Gastrocnemius medialis (tissue), 4 donors: ENCODE data around the gene UAP1L1. TPM values are rescaled to one million over a fixed set of nuclear protein-coding genes. Genes with fewer than 3 reads are reported as not detected.

Source experiments
- ATAC-seq, 2 donors: fragments of 150-250 bp; one replicate each; pipeline ENCODE4 v1.9.1; 2016
- DNase-seq, 2 donors: peaks; one replicate each; pipeline ENCODE4 v3.0.0-alpha.2; 2019
- H3K27ac ChIP-seq, 4 donors: fragments of 200-600 bp; sonication (generic); 1 replicate in 1 of 4; 2 replicates in 3 of 4; pipeline ENCODE4 v1.5.1; 2016 to 2018; ENCODE audit warnings: mild to moderate bottlenecking in 2 of 4, moderate library complexity in 1 of 4
- H3K27me3 ChIP-seq, 3 donors: fragments of 200-600 bp; sonication (generic) in 2 of 3; 1 replicate in 1 of 3; 2 replicates in 2 of 3; pipeline versions ENCODE4 v1.5.1 to v1.6.0; 2016 to 2019; ENCODE audit warnings: mild to moderate bottlenecking in 1 of 3, moderate library complexity in 1 of 3
- H3K36me3 ChIP-seq, 2 donors: fragments of 200-600 bp; sonication (generic) in 1 of 2; one replicate each; pipeline ENCODE4 v1.5.1; 2017 to 2018
- H3K4me1 ChIP-seq, 2 donors: fragments of 200-600 bp; sonication (generic) in 1 of 2; one replicate each; pipeline ENCODE4 v1.5.1; 2016 to 2017; ENCODE audit warnings: mild to moderate bottlenecking in 2 of 2
- H3K4me3 ChIP-seq, 4 donors: fragments of 200-600 bp; sonication (generic) in 3 of 4; 1 replicate in 1 of 4; 2 replicates in 3 of 4; pipeline ENCODE4 v1.5.1; 2016 to 2019; ENCODE audit warnings: mild to moderate bottlenecking in 2 of 4
- H3K9me3 ChIP-seq, 3 donors: fragments of 200-600 bp; sonication (generic) in 2 of 3; 1 replicate in 1 of 3; 2 replicates in 2 of 3; pipeline ENCODE4 v1.5.1; 2016 to 2019
- CTCF ChIP-seq, 5 experiments: fragments of 450-650 bp in 3 of 5; fragments of 200-600 bp in 2 of 5; sonication (generic) in 2 of 5; IDR thresholded peaks in 4 of 5; conservative IDR thresholded peaks in 1 of 5; 1 replicate in 4 of 5; 2 replicates in 1 of 5; pipeline ENCODE4 v1.5.1; 2016 to 2019; ENCODE audit warnings: antibody characterized with exemption in 5 of 5, mild to moderate bottlenecking in 3 of 5, moderate library complexity in 3 of 5
- POLR2A ChIP-seq, 2 donors: fragments of 450-650 bp; IDR thresholded peaks; one replicate each; pipeline ENCODE4 v1.6.1; 2017; ENCODE audit warnings: antibody characterized with exemption in 2 of 2, mild to moderate bottlenecking in 2 of 2, moderate library complexity in 2 of 2
- in situ Hi-C, 4 donors: fragments of 200-750 bp; cut with MboI; loops; one replicate each; pipeline versions ENCODE4 v1.15.0 to v1.8.0; 2017; ENCODE audit warnings: low sequenced_read_pairs in 4 of 4
- intact Hi-C: fragments of 100-400 bp; cut with DNase I; formaldehyde crosslinking; loops from one replicate; pipeline ENCODE4 v1.15.1; 2023; ENCODE audit warnings: low total_unique reads
- total RNA-seq, 4 donors: library from RNA; depleted of rRNA; stranded (reverse); fragments of >200 nt; gene quantifications; one replicate each; pipeline versions ENCODE4 v1.1.0 to v1.2.3, GENCODE V29; 2016

UAP1L1 gene
- total RNA-seq, 4 donors from 2014 or later, result 0.49 to 2.5 (median 1.5) TPM

GRCh38 chr9:137085920-137086530 lies 8.7 kb downstream of the UAP1L1 start:
- H3K36me3 ChIP-seq, result peaks cover 0 to 5% of the 10 kb centered on the region in 2 donors
- TF ChIP-seq POLR2A (IDR thresholded peaks at IDR 0.05) (no peak), CTCF (IDR thresholded peaks at IDR 0.05 in 4 of 5, conservative IDR thresholded peaks at IDR 0.05 in 1 of 5) (no peak)
- DNase-seq, result peak in 1 of 2 donors; percentile 40
- peak in 1 of 2 donors; percentile 31 for ATAC-seq
- no peaks in the 10 kb centered on the region for H3K27me3 ChIP-seq
- intact Hi-C loops, result loop anchor here (1.0 to 5.0 kb wide), 4 partner anchors 29 to 604 kb away; partner anchors contain the start of genes ANAPC2, DPP7, SEC16A and SSNA1
- no peaks in the 10 kb centered on the region for H3K9me3 ChIP-seq
- in situ Hi-C loops, result no loop called here
- peak overlapping the region; percentile 67 to 92 (median 78) for H3K4me3 ChIP-seq
- peaks cover 18 to 21% of the 10 kb centered on the region in 2 donors for H3K4me1 ChIP-seq
- peak overlapping the region; percentile 91 to 96 (median 92) for H3K27ac ChIP-seq

GRCh38 chr9:137086531-137087408 lies 9.5 kb downstream of the UAP1L1 start, which contains the start of gene MAN1B1:
Gene MAN1B1 (plus strand): TSS chr9:137086985. CDS start chr9:137087000, 15 bp downstream.
- Histone ChIP-seq H3K4me1 (peaks cover 18 to 21% of the 10 kb centered on the region in 2 donors), H3K36me3 (peaks cover 0 to 5% of the 10 kb centered on the region in 2 donors)
- intact Hi-C loops, result loop anchor here (1.0 to 5.0 kb wide), 4 partner anchors 28 to 604 kb away; partner anchors contain the start of genes ANAPC2, DPP7, SEC16A and SSNA1

GRCh38 chr9:137087409-137087925 lies 10.2 kb downstream of the UAP1L1 start:
- Histone ChIP-seq H3K4me1 (peaks cover 18 to 21% of the 10 kb centered on the region in 2 donors), H3K4me3 (peak overlapping the region; percentile 67 to 92 (median 78)), H3K9me3 (no peaks in the 10 kb centered on the region), H3K36me3 (peaks cover 0 to 12% of the 10 kb centered on the region in 2 donors), H3K27me3 (no peaks in the 10 kb centered on the region), H3K27ac (peak overlapping the region; percentile 91 to 96 (median 92))
- no peak for ATAC-seq
- intact Hi-C loops, result loop anchor here (2.0 to 5.0 kb wide), 3 partner anchors 27 to 605 kb away; partner anchors contain the start of genes DPP7, SEC16A and TRAF2
- in situ Hi-C loops, result no loop called here
- no peak for TF ChIP-seq CTCF (IDR thresholded peaks at IDR 0.05 in 4 of 5, conservative IDR thresholded peaks at IDR 0.05 in 1 of 5)
- no peak for TF ChIP-seq POLR2A (IDR thresholded peaks at IDR 0.05)
- DNase-seq, result no peak

More at GRCh38 chr9:137086531-137087408, 9.5 kb downstream of the UAP1L1 start, which contains the start of gene MAN1B1:
- in situ Hi-C loops, result no loop called here
- Histone ChIP-seq H3K9me3 (no peaks in the 10 kb centered on the region), H3K27ac (peak within 1 kb of the TSS; percentile 91 to 96 (median 92)), H3K27me3 (no peaks in the 10 kb centered on the region), H3K4me3 (peak within 1 kb of the TSS; percentile 67 to 92 (median 78))
- TF ChIP-seq POLR2A (IDR thresholded peaks at IDR 0.05) (peak; percentile 82 to 83), CTCF (IDR thresholded peaks at IDR 0.05 in 4 of 5, conservative IDR thresholded peaks at IDR 0.05 in 1 of 5) (peak in 1 of 5 experiments; percentile 23)
- DNase-seq (peak; percentile 99), ATAC-seq (peak; percentile 93 to 94)

- Histone ChIP-seq H3K36me3 (peaks cover 0 to 18% of the 10 kb centered on the region in 2 donors), H3K27ac (no peak overlapping the region), H3K27me3 (no peaks in the 10 kb centered on the region), H3K4me3 (no peak overlapping the region), H3K4me1 (peaks cover 18 to 21% of the 10 kb centered on the region in 2 donors), H3K9me3 (no peaks in the 10 kb centered on the region)
- ATAC-seq (no peak), DNase-seq (no peak)
- in situ Hi-C loops (no loop called here), intact Hi-C loops (loop anchor here (5.0 kb wide), 2 partner anchors 201 to 606 kb away; partner anchors contain the start of genes SEC16A and TRAF2)
- TF ChIP-seq POLR2A (IDR thresholded peaks at IDR 0.05), result no peak
- no peak for TF ChIP-seq CTCF (IDR thresholded peaks at IDR 0.05 in 4 of 5, conservative IDR thresholded peaks at IDR 0.05 in 1 of 5)
These were observed 10.8 kb downstream of the UAP1L1 start for GRCh38 chr9:137088121-137088520.
